Heart left ventricle (tissue), 16 donors: ENCODE measurements around the gene CBY3. TPM values are rescaled to one million over a fixed set of nuclear protein-coding genes. Genes with fewer than 3 reads are reported as not detected.
"Not testable (repeated sequence)": the region's sequence is repeated elsewhere in the genome, so short reads cannot be mapped to it uniquely, and the experiment has no call there.

Experiments used
- ATAC-seq, 4 donors: fragments of 200-7000 bp; cut with Tn5 transposase; one replicate each; pipeline ENCODE4 v1.9.1; 2020 to 2022; ENCODE audit warnings: moderate library complexity in 4 of 4, mild to moderate bottlenecking in 3 of 4, moderate number of reproducible peaks in 1 of 4
- DNase-seq, 5 donors: peaks; one replicate each; pipeline ENCODE4 v3.0.0-alpha.2; 2020
- H3K27ac ChIP-seq, 12 donors: fragments of 200-600 bp; sonication (generic) in 4 of 12; one replicate each; pipeline versions ENCODE4 v1.5.0 to v1.8.0; 2016 to 2022; ENCODE audit warnings: mild to moderate bottlenecking in 2 of 12
- H3K27me3 ChIP-seq, 9 donors: fragments of 200-600 bp; sonication (generic) in 2 of 9; one replicate each; pipeline versions ENCODE4 v1.5.1 to v1.8.0; 2016 to 2022; ENCODE audit warnings: mild to moderate bottlenecking in 3 of 9
- H3K36me3 ChIP-seq, 9 donors: fragments of 200-600 bp; sonication (generic) in 2 of 9; one replicate each; pipeline versions ENCODE4 v1.5.0 to v1.8.0; 2018 to 2022; ENCODE audit warnings: mild to moderate bottlenecking in 2 of 9
- H3K4me1 ChIP-seq, 12 donors: fragments of 200-600 bp; sonication (generic) in 4 of 12; one replicate each; pipeline versions ENCODE4 v1.5.0 to v1.8.0; 2016 to 2022; ENCODE audit warnings: mild to moderate bottlenecking in 3 of 12
- H3K4me3 ChIP-seq, 12 donors: fragments of 200-600 bp; sonication (generic) in 4 of 12; one replicate each; pipeline versions ENCODE4 v1.5.0 to v1.8.0; 2017 to 2022; ENCODE audit warnings: mild to moderate bottlenecking in 9 of 12, moderate library complexity in 4 of 12
- H3K9me3 ChIP-seq, 12 donors: fragments of 200-600 bp; sonication (generic) in 4 of 12; one replicate each; pipeline versions ENCODE4 v1.5.0 to v1.8.0; 2016 to 2022; ENCODE audit warnings: mild to moderate bottlenecking in 1 of 12
- POLR2A ChIP-seq, 2 donors: fragments of 450-650 bp; IDR thresholded peaks; one replicate each; pipeline ENCODE4 v1.6.1; 2017; ENCODE audit warnings: antibody characterized with exemption in 2 of 2, mild to moderate bottlenecking in 2 of 2, moderate library complexity in 2 of 2
- WGBS, 4 donors: extraction: QIAGEN DNeasy Blood & Tissue Kit in 2 of 4; methylation state at CpG; one replicate each; pipeline versions ENCODE4 v1.1.5 to v1.1.7; 2013 to 2018; 5-methylcytosine and 5-hydroxymethylcytosine counted together
- intact Hi-C, 10 donors: fragments of 100-400 bp; cut with DNase I; formaldehyde crosslinking; loops; one replicate each; pipeline versions ENCODE4 v1.11.1 to v1.14.2; 2022
- polyA plus RNA-seq, 2 donors: library from polyadenylated mRNA; stranded (reverse); fragments of 200-250 nt; gene quantifications; one replicate each; pipeline ENCODE4 v1.2.3, GENCODE V29; 2013
- total RNA-seq, 9 donors: library from RNA; depleted of rRNA in 2 of 9; stranded (reverse); fragments of >200 nt in 2 of 9; fragmentation: NEBNext Ultra II Directional in 3 of 9; extraction: Animal tissue kit (Norgen Biotek cat#: 25700) in 3 of 9; gene quantifications; one replicate each; pipeline versions ENCODE4 v1.1.0 to v1.2.4, GENCODE V29; 2016 to 2023
- TF ChIP-seq, protein P1 (sequence below), 12 donors: fragments of 200-600 bp; sonication (generic) in 4 of 12; IDR thresholded peaks; one replicate each; pipeline versions ENCODE4 v1.5.0 to v1.8.0; 2018 to 2022; ENCODE audit warnings: antibody characterized with exemption in 12 of 12, mild to moderate bottlenecking in 5 of 12
- donor health status: ischemic (EF 13 %, LVEDD 7.1; RV severe dilation, severe dysfunction).
- donor health status: healthy with polysubstance abuse.
- donor health status: DM: no; HTN: yes; CAD: no.
- donor health status: DM: no; HTN: no; CAD: no.
- donor health status: ischemic (EF 25% LVEDD 6.9; RV normal size, moderate dysfunction).
- donor health status: ischemic (EF 25% LVEDD 5.7; RV mildly dilated, moderate dysfunction).
- donor health status: healthy.
- donor health status: DM: yes; HTN: yes; CAD: no.
- donor health status: ischemic (EF 35%, LVEDD 5.7; RV mildly dilated, moderate dysfunction).
- donor health status: nonischemic (EF 11% LVEDD 7.7; RV severe dilation, severe dysfunction).
- donor health status: DM: yes; HTN: yes; CAD: no.
- donor health status: PGD.
- donor health status: ischemic (EF 29% LVEDD 5.4; RV normal size, mild dysfunction).
- donor health status: nonischemic (EF 23%, LVEDD 6.1; RV moderate dilation, normal function).

Gene CBY3
- total and polyA plus RNA-seq, 11 donors = not detected

DNA sequence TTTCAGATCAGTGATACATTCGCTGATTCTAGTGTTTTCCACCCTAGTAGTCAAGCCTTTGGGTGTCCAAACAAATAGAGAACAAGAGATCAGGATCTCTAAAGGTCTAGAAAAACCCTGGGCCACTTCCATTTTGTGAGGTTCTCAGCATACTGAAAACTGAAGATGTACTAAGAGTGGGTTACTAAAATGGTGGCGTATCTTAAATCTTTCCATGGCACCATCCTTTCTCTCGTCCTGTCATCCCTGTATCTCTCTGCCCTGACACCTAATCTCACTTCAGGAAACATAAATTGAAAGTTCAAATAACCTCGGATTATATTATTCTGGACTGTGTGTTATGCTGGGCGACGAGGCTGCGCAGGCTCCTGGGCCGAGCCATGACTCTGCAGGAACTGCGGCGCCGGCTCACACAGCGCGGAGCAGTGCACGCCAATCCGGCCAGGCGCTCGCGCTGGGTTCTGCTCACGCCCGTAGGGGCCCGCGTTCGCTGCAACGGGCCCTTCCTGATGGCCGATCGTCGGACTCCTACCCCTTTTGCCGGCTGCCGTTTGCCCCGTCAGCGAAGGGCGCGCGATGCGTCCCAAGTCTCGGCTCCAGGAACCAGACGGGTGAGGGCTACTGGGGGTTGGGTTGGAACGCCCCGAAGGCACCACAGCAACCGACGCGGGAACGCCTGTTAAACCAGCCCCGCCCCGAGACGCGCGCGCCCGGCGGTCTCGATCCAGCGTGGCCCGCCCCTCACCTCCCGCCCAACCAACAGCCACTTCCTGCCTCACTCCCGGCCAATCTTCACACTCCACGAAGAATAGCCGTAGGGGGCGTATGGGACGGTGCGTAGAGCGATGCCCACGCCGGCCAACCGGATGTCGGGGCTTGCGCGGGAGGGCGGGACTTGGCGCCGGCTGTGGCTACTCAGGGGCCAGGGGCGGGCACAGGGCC lies 17.4 kb upstream of the CBY3 start:
- Histone ChIP-seq H3K27ac (peak overlapping the region; percentile 64 to 98 (median 97)), H3K4me3 (peak overlapping the region; percentile 61 to 98 (median 90)), H3K36me3 (peaks cover 0 to 16% (median 0%) of the 10 kb centered on the region in 9 donors), H3K27me3 (no peaks in the 10 kb centered on the region), H3K4me1 (peaks cover 0 to 51% (median 25%) of the 10 kb centered on the region in 12 donors), H3K9me3 (no peaks in the 10 kb centered on the region)
- peak; percentile 95 to 98 (median 98) for ATAC-seq
- intact Hi-C loops = loop anchor here in 4 of 10 donors (1.0 to 2.0 kb wide), 5 partner anchors 19 to 73 kb away; partner anchors contain the start of gene MAML1 (in 3 of the 4)
- peak; percentile 99 for DNase-seq
- TF ChIP-seq, protein P1, sequence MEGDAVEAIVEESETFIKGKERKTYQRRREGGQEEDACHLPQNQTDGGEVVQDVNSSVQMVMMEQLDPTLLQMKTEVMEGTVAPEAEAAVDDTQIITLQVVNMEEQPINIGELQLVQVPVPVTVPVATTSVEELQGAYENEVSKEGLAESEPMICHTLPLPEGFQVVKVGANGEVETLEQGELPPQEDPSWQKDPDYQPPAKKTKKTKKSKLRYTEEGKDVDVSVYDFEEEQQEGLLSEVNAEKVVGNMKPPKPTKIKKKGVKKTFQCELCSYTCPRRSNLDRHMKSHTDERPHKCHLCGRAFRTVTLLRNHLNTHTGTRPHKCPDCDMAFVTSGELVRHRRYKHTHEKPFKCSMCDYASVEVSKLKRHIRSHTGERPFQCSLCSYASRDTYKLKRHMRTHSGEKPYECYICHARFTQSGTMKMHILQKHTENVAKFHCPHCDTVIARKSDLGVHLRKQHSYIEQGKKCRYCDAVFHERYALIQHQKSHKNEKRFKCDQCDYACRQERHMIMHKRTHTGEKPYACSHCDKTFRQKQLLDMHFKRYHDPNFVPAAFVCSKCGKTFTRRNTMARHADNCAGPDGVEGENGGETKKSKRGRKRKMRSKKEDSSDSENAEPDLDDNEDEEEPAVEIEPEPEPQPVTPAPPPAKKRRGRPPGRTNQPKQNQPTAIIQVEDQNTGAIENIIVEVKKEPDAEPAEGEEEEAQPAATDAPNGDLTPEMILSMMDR (IDR thresholded peaks at IDR 0.05) = peak in 5 of 12 donors; percentile 12 to 33 (median 15)
- TF ChIP-seq POLR2A (IDR thresholded peaks at IDR 0.05) = peak in 1 of 2 donors; percentile 89
- WGBS, 4 donors = 1 to 7% (median 3%) methylated on average over 15 to 72 of the region's 72 CpGs

DNA sequence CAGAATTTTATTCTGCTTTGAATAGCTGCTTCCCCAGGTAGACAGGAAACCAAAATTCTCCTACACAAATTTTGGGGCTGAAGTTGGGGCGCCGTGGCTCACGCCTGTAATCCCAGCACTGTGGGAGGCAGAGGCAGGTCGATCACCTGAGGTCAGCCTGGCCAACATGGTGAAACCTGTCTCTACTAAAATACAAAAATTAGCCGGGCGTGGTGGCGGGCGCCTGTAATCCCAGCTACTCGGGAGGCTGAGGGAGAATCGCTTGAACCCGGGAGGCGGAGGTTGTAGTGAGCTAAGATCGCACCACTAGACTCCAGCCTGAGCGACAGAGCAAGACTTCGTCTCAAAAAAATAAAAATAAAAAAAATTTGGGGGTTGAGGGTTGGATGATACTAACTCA lies 16.7 kb upstream of the CBY3 start:
- ATAC-seq, H3K36me3 ChIP-seq, DNase-seq, H3K9me3 ChIP-seq, H3K27me3 ChIP-seq, intact Hi-C loops: not testable (repeated sequence)
- WGBS, 4 donors = 95 to 97% (median 96%) methylated on average over 15 of the region's 15 CpGs
- Histone ChIP-seq H3K4me3 (peak overlapping the region in 10 of 12 donors; percentile 83 to 97 (median 90)), H3K27ac (peak overlapping the region; percentile 64 to 98 (median 94)), H3K4me1 (peaks cover 0 to 46% (median 24%) of the 10 kb centered on the region in 12 donors)

DNA sequence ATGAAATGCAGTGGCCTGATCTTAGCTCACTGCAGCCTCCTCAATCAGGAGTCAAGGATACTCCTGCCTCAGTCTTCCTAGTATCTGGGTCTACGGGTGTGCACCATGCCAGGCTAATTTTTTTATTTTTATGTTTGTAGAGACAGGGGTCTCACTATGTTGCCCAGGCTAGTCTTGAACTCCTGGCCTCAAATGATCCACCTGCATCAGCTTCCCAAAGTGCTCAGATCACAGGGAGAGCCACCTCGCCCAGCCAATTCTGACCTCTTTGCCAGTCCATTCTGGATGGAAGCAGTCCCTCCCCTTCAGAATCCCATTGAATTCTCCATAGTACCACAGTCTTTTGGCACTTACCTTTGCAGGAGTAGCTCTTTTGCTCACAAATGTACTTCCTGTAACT lies 16.3 kb upstream of the CBY3 start:
- intact Hi-C loops = no loop called here

DNA sequence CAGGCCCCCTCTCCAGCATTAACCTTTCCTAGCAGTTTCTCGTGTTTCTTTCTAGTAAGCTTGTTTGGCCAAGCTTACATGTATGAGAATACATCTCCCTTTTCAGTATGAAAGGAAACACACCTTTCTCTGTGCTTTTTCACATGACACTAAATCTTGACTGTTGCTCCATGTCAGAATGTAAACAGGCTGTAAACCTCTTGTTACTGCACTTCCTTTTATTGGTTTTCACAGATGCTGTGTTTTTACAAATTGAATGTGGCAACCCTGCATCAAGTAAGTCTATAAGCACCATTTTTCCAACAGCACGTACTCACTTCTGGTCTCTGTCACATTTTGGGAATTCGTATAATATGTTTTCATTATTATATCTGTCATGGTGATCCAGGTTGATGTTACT lies 15.8 kb upstream of the CBY3 start:
- Histone ChIP-seq H3K27ac (peak overlapping the region in 3 of 12 donors; percentile 87 to 97 (median 93)), H3K27me3 (no peaks in the 10 kb centered on the region), H3K4me3 (no peak overlapping the region), H3K36me3 (peaks cover 0 to 5% (median 0%) of the 10 kb centered on the region in 9 donors), H3K4me1 (peaks cover 0 to 36% (median 21%) of the 10 kb centered on the region in 12 donors), H3K9me3 (no peaks in the 10 kb centered on the region)
- no peak for DNase-seq
- WGBS, 4 donors = 93 to 97% (median 95%) methylated on average over 3 of the region's 3 CpGs
- TF ChIP-seq, protein P1 (IDR thresholded peaks at IDR 0.05) = no peak
- no peak for TF ChIP-seq POLR2A (IDR thresholded peaks at IDR 0.05)
- no peak for ATAC-seq
- intact Hi-C loops = no loop called here

More for the DNA sequence above, 16.3 kb upstream of the CBY3 start:
- Histone ChIP-seq H3K4me3 (no peak overlapping the region), H3K9me3 (no peaks in the 10 kb centered on the region), H3K27ac (peak overlapping the region in 11 of 12 donors; percentile 85 to 98 (median 96)), H3K36me3 (peaks cover 0 to 5% (median 0%) of the 10 kb centered on the region in 9 donors), H3K27me3 (no peaks in the 10 kb centered on the region), H3K4me1 (peaks cover 0 to 41% (median 23%) of the 10 kb centered on the region in 12 donors)
- no peak for TF ChIP-seq POLR2A (IDR thresholded peaks at IDR 0.05)
- TF ChIP-seq, protein P1 (IDR thresholded peaks at IDR 0.05) = no peak
- no peak for ATAC-seq
- 68 to 100% (median 99%) methylated on average over 2 of the region's 2 CpGs for WGBS, 4 donors
- DNase-seq = no peak
